SK-N-DZ (cell line): ENCODE measurements around the gene RPL27A.

ENCODE experiments used
- DNase-seq: peaks from one replicate; pipeline ENCODE4 v3.0.0-alpha.2; 2015; ENCODE audit warnings: low spot score
- small RNA-seq, 2 experiments: library from RNA; depleted of rRNA; stranded (forward); fragments of <200 nt; gene quantifications; one replicate each; pipeline ENCODE3, GENCODE V24; 2014

RPL27A gene

DNA sequence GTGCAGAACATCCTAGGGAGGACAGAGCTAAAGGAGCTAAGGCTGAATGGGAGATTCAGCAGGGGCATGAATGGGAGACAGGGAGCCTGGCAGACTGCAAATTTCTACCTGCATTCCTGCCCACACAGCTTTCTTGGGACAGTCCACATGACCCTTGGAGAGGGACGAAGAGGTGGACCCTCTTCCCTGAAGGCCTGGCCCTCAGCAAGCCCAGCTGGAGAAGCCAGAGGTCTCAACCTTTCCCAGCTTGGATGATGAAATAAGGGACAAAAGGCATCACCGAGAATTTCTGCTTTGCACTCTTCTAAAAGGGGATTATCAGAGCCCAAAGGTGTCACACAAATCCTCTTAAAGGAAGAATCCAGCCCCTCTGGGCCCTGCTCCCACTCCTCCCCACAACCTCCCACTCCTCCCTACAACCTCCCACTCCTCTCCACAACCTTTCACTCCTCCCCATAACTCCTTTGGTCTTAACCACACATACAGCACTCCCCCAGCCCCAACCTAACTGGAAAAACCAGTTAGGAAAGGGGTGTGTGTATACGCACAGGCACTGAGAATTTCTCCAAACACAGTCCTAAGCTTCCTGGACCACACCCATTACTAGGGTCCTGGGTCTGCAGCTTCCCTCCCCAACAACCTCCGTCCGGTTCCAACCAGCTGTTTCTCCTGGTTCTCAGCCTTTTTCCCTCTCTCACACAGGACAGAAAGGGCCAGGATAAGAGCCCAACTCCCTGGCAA lies 38.4 kb downstream of the RPL27A start:
- DNase-seq = no peak

DNA sequence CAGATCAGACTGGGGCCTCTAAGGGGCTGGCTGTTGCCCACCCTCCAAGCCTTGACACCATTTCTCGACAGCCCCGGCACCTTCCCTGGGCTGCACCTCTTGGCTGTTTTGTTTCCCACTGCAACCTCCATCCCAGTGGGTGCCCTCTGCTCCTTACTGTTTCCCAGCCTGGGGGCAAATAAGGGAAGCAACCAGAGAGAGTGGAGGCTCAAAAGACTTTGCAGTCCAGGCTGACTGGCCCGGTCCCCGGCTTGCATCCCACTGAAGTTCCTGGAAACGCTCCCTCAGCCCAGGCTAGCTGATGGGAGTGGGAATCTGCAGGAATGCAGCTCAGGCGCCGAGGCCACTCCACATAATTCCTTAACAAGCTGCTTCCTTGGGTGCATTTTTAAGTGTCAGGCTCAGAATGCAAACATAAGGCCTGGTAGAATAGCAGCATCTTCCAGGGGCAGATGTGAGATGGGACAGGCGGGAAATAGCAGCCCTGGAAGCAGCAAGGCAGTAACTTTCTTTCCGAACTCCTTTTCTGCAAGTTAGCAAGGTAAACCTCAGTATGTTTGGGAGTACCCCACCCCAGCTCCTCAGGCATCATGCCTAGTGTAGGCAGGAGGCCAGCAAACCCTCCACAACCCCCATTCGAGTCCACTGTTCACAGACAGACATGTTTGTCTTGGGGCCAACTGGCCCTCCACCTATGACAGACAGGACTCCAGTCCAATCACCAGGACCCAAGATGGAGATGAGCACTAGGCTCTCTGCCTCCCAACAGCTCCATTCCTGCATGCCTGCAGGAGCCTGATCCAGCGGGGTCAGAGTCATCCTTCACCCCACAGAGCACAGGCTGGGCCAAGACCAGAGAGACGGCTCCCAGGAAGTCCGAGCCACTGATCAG lies 39.3 kb downstream of the RPL27A start:
- no peak for DNase-seq

DNA sequence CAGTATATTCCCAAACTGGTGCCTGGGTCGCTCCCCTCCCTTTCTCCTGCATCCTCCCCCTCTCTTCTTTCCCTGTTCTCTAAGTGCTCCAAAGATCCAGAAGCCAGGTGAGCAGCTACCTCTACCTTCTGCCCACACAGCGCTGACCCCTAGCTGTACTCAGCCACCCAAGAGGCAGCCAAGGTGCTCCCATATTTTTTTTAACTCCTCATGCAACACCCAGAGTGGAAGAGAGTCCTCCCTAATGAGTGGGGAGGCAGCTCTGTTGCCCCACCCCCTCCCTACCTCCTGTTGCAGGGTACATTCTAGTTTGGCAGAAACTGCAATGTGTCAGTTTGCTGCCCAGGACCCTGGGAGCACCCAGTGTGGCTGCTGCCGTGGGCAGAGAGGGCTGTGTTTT lies 40.2 kb downstream of the RPL27A start:
- DNase-seq = no peak

DNA sequence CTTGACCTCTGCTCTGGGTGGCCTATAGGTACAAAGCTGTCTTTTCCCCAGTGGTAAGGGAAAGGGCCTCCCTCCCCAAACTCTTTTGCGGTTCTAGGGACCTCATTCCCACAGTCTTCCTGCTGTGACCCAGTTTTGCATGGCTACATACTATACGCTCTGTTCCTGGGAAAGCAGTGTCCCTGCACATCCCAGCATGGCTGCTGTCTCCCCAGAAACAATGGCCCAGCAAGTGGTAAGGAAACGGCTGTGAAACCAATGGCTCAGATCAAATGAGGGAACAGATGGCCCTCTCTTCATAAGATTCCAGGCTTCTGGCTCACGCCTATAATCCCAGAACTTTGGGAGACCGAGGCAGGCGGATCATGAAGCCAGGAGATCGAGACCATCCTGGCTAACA lies 41.1 kb downstream of the RPL27A start:
- DNase-seq = no peak

DNA sequence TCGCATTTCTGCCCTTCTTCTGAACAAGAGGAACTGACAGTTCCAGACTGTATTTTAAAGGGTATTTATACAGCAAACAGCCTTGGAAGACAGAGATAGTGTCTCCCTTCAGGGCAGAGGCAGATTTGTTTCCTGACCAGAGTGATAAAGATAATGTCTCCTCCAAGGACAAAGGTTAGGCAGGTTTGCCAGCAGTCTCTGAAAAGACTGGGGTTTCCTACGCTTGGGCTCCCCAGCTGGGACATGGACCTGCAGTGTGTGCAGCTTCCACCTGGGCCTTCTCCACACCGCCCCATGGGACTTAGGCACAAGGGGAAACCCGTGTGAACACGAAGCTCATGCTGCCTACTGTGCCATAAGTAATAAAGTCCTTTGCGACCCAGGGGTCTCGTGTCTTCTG lies 42.1 kb downstream of the RPL27A start:
- DNase-seq = no peak

DNA sequence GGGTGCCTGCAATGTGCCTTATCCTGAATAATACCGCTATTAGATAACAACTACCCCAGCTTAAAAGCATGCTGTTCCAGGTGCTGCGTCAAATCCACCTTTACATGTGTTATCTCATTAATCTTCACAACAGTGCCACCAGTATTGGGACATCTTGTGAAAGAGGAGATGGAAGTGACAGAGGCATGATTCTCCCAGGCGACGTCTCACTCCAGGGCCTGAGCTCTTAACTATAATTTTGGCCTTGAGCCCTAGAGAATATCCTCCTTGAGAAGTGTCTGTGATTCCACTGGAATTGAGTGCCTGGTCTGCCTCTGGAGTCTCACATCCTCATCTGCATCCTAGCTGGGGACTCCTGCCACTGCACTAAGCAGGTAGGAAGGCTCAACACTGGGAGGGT lies 43.8 kb downstream of the RPL27A start:
- DNase-seq = no peak

DNA sequence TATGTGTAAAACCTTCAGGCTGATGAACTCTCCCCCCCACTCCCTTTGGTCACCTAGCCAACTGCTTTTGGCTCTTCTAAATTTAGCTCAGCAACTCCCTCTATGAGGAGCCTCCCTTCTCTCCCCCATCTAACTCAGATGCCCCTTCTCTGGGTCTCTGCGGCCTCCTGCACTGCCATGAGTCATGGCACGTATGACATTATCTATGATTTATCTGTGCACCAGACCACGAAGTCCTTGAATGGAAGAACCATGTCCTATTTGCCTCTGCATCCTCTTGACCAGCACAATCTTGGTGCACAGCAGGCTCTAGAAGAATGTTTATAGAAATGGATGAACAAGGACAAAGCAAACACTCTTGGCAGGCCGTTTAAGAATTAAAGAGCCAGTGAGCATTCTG lies 46.0 kb downstream of the RPL27A start:
- no peak for DNase-seq

DNA sequence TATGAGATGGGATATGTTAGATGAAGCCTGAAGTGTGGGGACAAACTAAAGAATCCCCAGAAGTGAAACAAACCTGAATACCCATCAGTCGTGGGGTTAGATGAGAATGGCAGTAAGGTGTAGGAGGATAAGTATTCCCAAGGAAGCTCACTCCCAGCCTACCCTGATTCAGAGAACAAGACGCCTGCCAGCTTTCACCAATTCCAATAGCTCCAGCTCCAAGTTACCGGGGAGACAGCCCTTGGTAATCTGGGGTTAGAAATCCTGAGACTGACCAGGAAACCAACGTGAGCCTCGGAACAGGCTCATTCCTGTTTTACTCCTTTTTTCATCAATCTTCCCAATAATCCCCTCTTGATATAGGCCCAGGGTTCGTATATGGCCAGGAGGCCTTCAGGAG lies 46.5 kb downstream of the RPL27A start:
- DNase-seq = no peak

DNA sequence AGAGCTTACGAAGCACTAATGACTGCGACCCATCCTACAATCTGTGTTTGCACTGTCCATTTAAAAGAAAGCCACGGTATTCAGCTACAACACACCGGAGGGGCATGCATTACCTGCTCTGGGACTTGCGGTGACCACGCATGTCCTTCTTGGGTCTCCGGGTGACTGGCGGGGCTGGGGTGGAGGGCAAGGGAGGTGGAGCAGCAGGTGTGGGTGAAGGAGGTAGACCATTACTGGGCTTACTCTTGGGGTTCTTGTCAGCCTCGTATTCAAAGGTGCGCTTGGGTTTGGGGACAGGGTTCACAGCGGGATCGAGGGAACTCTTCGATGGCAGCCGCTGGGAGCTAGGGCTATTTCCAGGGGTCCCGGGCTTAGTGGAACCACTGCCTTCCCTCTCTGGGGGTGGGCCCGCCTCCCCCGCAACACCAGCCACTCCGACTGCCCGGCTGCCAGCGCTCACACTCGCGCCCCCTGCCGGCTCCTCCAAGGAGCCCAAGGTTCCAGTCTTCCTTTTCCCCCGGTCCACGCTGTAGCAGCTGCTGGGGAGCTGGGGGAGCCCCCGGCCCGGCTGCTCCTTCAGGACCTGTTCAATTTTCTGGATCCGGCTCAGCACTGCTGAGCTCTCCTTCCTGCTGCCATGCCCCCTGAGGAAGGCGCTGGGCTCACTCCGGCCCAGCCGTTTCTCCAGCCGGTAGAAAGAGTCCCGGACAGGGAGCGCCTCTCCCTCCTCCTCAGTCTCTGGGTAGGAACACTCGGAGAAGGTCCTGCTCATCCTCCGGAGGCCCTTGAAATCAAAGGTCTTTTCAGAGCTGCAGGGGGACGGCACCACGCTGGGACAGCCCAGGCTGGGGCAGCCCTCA lies 47.5 kb downstream of the RPL27A start:
- no peak for DNase-seq

DNA sequence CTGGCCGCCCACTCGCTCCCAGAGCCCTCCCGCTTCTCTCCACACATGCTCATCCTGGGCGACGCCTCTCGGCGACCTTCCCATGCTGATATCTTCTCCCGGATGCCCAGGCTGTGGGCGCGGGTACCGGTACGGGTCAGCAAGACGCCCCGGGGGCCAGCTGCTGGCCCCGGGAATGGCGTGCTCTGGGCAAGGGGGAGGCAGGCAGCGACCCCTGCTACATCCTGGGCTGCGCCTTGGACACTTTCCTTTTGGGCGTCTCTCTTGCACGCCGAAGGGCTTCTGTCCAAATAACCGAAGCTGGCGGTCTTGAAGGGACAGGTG lies 48.1 kb downstream of the RPL27A start:
- no peak for DNase-seq

DNA sequence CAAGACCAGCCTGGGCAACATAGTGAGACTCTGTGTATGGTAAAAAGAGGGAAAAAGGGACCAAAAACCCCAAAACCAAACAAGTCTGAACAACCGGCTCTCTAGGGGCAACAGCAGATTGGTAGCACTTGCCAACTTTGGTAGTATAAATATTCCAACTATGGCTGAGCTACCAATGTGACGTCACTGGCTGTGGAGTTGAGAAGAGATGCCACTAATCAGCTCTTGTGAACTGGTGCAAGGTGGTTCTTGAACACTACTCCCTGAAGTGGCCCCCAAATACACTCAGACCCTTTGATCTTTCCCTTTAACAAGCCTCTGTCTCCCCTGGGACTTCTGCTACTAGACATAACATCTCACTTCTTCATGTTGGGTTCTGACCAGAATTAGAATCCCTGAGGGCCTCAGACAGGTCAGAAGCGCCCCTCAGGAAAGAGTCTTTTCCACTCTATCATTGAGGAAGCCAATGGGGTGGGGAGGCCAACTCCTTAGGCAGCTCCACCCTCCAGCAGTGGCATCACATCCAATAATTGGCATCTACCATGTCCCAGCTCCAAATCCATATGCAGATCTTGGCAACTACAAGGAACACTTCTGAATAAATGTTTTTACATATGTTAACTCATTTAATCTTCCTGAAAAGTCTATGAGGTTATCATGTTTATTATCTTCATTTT lies 49.2 kb downstream of the RPL27A start:
- no peak for DNase-seq

DNA sequence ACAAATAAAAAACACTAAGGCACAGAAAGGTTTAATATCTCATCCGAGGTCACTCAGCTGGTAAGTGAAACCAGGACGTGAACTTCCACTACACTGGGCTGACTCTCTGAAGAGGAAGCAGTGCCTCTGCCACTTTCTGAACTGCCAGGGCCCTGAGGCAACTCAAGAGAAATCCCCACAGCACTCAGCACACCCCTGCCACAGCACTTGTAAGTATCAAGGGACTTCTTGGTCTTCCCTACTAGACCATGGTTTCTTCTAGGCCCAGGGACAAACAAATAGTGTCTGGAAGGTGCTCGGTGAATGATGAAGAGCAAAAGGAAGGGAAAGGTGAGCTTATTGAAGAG lies 49.7 kb downstream of the RPL27A start:
- DNase-seq = no peak

DNA sequence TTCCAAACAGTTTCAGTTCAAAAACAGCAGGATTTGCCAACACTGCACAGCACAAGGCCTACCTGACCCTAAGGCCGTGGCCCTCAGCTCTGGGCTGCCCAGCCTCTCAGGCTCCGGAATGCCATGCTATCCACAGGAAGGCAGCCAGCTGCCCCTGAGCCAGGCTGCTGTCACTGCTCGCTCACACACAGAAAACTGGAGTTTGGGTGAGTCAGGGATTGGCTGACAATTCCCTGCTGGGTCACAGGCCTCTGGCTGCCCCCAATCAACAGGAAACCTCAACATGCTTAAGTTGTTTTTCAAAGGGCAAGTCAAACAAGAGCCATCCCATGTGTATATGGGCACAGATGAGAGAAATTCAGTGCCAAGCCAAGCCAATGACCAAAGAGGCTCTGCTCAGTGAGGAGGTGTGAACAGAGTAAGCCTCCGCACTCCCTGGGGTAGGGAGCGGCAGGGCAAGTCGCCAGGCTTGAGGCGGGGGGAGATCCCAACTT lies 50.2 kb downstream of the RPL27A start:
- DNase-seq = no peak

DNA sequence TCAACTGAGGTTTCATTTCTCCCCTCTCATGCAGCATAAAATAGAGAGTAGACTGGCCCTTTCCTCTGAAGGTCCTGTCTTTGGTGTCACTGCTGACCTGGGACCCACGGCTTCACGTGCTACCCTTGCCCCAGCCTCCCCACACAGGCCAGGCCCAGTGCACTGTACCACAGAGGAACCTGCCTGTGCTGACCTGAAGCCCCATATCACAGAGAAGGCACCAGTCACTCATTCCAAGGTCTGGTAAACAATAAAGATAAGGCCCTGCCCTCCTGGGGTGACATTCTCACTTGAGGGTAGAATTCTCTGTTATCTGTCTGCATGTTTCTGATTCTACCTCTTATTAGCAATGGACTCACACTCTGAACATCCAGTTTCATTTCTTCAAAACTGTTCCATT lies 51.3 kb downstream of the RPL27A start:
- DNase-seq = no peak

DNA sequence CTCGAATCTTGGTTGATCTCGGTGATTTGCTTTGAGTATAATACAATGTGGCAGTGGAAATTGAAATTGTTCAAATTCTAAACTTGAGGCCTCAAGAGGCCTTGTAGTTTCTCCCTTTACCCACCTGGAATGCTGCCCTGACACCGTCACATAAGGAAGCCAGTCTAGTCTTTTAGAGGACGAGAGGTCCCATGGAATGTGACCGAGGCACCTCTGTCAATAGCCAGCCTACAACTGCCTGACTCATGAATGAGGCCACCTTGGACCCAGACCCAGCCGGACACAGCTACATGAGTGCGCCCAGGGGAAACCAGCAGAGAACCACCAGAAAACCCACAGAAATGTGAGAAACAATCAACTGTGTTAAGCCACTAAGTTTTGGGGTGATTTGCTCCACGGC lies 52.5 kb downstream of the RPL27A start:
- DNase-seq = no peak

DNA sequence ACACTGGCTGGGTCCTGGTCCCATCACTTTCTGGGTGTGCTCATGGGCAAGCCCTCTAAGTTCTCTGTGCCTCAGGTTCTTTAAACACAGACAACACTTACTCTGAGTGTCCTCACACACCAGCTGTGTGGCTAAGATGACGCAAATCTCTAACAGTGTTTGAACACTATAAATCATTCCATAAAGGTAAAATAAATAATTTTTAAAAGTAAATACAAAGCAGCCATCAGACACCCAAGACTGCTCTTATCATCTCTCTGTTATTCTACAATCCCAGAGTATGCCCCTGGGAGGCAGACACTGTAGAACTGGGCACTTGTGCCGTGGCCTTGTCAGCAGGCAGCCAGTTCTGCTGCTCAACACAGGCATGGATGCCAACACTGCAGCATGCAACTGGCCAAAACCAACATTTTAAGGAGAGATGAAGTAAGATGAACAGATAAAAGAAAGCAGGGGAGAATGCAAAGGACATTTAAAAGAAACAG lies 56.8 kb downstream of the RPL27A start:
- no peak for DNase-seq

Small RNA genes lying within 50 kb of the gene (small RNA-seq; reads per million reads assigned to genes)
- gene SNORA3A (0 reads per million in 2 experiments), gene SNORA3B (1.5 to 4.0 reads per million in 2 experiments)
